ENCODE data around the gene NCAPH2. TPM values are rescaled to one million over a fixed set of nuclear protein-coding genes. Genes with fewer than 3 reads are reported as not detected.

The NCAPH2 gene
- total RNA-seq, 4 donors from 2014 or later = 34.0 to 85.8 (median 41.2) TPM

- H3K27me3 ChIP-seq = peaks cover 0 to 15% of the 10 kb centered on the region in 2 donors
- TF ChIP-seq CTCF (IDR thresholded peaks at IDR 0.05) = no peak
- no peak for TF ChIP-seq POLR2A (IDR thresholded peaks at IDR 0.05)
- H3K4me3 ChIP-seq = no peak overlapping the region
- peaks cover 2 to 39% (median 29%) of the 10 kb centered on the region in 4 donors for H3K4me1 ChIP-seq
- H3K9me3 ChIP-seq = no peaks in the 10 kb centered on the region
- no peak for DNase-seq
- H3K27ac ChIP-seq = no peak overlapping the region
- H3K36me3 ChIP-seq = no peaks in the 10 kb centered on the region
Measured at GRCh38 chr22:50476868-50477267, 31.2 kb upstream of the NCAPH2 start.

- peaks cover 0 to 38% (median 22%) of the 10 kb centered on the region in 4 donors for H3K4me1 ChIP-seq
- H3K27ac ChIP-seq = no peak overlapping the region
- no peaks in the 10 kb centered on the region for H3K36me3 ChIP-seq
- DNase-seq = no peak
- no peaks in the 10 kb centered on the region for H3K9me3 ChIP-seq
- H3K4me3 ChIP-seq = no peak overlapping the region
- TF ChIP-seq CTCF (IDR thresholded peaks at IDR 0.05) = no peak
- TF ChIP-seq POLR2A (IDR thresholded peaks at IDR 0.05) = no peak
- peaks cover 0 to 22% of the 10 kb centered on the region in 2 donors for H3K27me3 ChIP-seq
Measured at GRCh38 chr22:50477923-50478322, 30.1 kb upstream of the NCAPH2 start.

- Histone ChIP-seq H3K27ac (no peak overlapping the region), H3K27me3 (peaks cover 0 to 22% of the 10 kb centered on the region in 2 donors), H3K4me1 (peaks cover 0 to 44% (median 21%) of the 10 kb centered on the region in 4 donors), H3K9me3 (no peaks in the 10 kb centered on the region), H3K36me3 (no peaks in the 10 kb centered on the region), H3K4me3 (no peak overlapping the region)
- TF ChIP-seq CTCF (IDR thresholded peaks at IDR 0.05) = no peak
- TF ChIP-seq POLR2A (IDR thresholded peaks at IDR 0.05) = no peak
- DNase-seq = no peak
Measured at GRCh38 chr22:50479721-50480120, 28.3 kb upstream of the NCAPH2 start.

GRCh38 chr22:50481045-50481439 is 27.0 kb upstream of the NCAPH2 start:
- Histone ChIP-seq H3K4me3 (peak overlapping the region; percentile 61 to 94 (median 71)), H3K36me3 (no peaks in the 10 kb centered on the region), H3K9me3 (no peaks in the 10 kb centered on the region), H3K27me3 (peaks cover 0 to 22% of the 10 kb centered on the region in 2 donors), H3K4me1 (peaks cover 0 to 41% (median 20%) of the 10 kb centered on the region in 4 donors), H3K27ac (peak overlapping the region in 2 of 4 donors; percentile 80 to 85)
- no peak for DNase-seq
- TF ChIP-seq CTCF (IDR thresholded peaks at IDR 0.05) (no peak), POLR2A (IDR thresholded peaks at IDR 0.05) (no peak)

GRCh38 chr22:50481440-50482106 is 26.5 kb upstream of the NCAPH2 start, which contains the start of gene ADM2:
Gene ADM2, plus strand, starts transcription at chr22:50481543. Its CDS starts 305 bp downstream, at chr22:50481848.
- TF ChIP-seq CTCF (IDR thresholded peaks at IDR 0.05) = no peak
- TF ChIP-seq POLR2A (IDR thresholded peaks at IDR 0.05) = no peak
- no peaks in the 10 kb centered on the region for H3K9me3 ChIP-seq
- DNase-seq = peak; percentile 61 to 85 (median 70)
- no peaks in the 10 kb centered on the region for H3K36me3 ChIP-seq
- peak within 1 kb of the TSS; percentile 30 to 85 (median 75) for H3K27ac ChIP-seq
- peak within 1 kb of the TSS; percentile 61 to 94 (median 71) for H3K4me3 ChIP-seq
- H3K27me3 ChIP-seq = peaks cover 0 to 22% of the 10 kb centered on the region in 2 donors
- H3K4me1 ChIP-seq = peaks cover 0 to 41% (median 20%) of the 10 kb centered on the region in 4 donors
